ENCODE results near the gene PIK3R1.

- TF ChIP-seq, protein P1, sequence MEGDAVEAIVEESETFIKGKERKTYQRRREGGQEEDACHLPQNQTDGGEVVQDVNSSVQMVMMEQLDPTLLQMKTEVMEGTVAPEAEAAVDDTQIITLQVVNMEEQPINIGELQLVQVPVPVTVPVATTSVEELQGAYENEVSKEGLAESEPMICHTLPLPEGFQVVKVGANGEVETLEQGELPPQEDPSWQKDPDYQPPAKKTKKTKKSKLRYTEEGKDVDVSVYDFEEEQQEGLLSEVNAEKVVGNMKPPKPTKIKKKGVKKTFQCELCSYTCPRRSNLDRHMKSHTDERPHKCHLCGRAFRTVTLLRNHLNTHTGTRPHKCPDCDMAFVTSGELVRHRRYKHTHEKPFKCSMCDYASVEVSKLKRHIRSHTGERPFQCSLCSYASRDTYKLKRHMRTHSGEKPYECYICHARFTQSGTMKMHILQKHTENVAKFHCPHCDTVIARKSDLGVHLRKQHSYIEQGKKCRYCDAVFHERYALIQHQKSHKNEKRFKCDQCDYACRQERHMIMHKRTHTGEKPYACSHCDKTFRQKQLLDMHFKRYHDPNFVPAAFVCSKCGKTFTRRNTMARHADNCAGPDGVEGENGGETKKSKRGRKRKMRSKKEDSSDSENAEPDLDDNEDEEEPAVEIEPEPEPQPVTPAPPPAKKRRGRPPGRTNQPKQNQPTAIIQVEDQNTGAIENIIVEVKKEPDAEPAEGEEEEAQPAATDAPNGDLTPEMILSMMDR (IDR thresholded peaks at IDR 0.05; ENCODE audit: borderline replicate concordance, extremely low read depth, low read length, poor library complexity, severe bottlenecking) = no peak
- TF ChIP-seq EZH2 (IDR thresholded peaks at IDR 0.05; ENCODE audit: borderline replicate concordance, low read depth, low read length, severe bottlenecking) = no peak
Measured at GRCh38 chr5:68314465-68314864, 98.9 kb downstream of the PIK3R1 start.
